GM21723 (cell line): ENCODE measurements around the gene ZNF33B.
A peak's percentile ranks its signal among the peaks of the same experiment; 100 is the strongest.
"Not testable (repeated sequence)": the region's sequence is repeated elsewhere in the genome, so short reads cannot be mapped to it uniquely, and the experiment has no call there.

ENCODE experiments used
- ATAC-seq: cut with Tn5 transposase; IDR thresholded peaks from one replicate; pipeline ENCODE4 v1.9.1; 2021; ENCODE audit warnings: mild to moderate bottlenecking, moderate library complexity; ENCODE audit not compliant: unreplicated experiment

ZNF33B gene

DNA sequence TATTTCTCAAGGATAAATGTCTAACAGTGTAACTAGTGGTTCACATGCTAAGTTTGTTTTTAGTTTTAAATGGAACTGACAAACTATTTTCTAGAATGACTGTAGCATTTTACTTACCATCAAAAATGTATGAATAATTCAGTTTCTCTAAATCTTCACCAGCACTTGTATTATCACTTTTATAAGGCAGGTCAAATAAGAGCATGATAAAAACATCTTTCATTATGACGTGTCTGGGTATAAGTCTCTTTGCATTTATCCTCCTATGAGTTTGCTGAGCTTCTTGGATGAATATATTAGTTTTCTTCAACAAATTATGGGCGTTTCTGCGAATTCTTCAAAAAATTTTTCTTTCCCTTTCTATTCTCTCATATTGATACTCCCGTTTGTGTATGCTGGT is 19.9 kb downstream of the ZNF33B start:
- ATAC-seq: no peak

DNA sequence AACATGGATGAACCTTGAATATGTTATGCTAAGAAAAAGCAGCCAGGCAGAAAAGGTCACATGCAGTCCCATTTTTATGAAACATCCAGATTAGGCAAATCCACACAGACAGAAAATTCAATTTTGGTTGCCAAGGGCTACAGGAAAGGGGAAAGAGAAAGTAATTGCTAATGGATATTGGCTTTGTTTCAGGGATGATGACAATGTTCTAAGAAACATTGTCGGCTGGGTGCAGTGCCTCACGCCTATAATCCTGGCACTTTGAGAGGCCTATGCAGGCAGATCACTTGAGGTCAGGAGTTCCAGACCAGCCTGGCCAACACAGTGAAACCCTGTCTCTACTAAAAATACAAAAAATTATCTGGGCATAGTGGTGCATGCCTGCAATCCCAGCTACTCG is 23.0 kb downstream of the ZNF33B start:
- no peak for ATAC-seq

- no peak for ATAC-seq
Observed at GRCh38 chr10:42609872-42610271, 28.5 kb downstream of the ZNF33B start.

GRCh38 chr10:42598249-42598873 is 40.0 kb downstream of the ZNF33B start:
- ATAC-seq: no peak

- ATAC-seq: no peak
Observed at GRCh38 chr10:42596196-42596595, 42.2 kb downstream of the ZNF33B start.

- ATAC-seq: no peak
Observed at GRCh38 chr10:42594246-42594650, 44.1 kb downstream of the ZNF33B start.

DNA sequence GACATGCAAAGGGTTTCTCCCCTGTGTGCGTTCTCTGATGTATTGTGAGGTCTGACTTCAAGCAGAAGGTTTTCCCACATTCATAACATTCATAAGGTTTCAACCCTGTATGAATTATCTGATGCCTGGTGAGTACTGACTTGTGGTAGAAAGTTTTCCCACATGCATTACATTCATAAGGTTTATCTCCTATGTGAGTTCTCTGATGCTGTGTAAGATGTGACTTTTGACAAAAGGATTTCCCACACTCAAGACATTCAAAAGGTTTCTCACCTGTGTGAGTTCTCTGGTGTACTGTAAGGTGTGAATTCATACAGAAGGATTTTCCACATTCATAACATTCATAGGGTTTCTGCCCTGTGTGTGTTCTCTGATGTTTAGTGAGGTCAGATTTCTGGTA is 45.1 kb downstream of the ZNF33B start:
- no peak for ATAC-seq

DNA sequence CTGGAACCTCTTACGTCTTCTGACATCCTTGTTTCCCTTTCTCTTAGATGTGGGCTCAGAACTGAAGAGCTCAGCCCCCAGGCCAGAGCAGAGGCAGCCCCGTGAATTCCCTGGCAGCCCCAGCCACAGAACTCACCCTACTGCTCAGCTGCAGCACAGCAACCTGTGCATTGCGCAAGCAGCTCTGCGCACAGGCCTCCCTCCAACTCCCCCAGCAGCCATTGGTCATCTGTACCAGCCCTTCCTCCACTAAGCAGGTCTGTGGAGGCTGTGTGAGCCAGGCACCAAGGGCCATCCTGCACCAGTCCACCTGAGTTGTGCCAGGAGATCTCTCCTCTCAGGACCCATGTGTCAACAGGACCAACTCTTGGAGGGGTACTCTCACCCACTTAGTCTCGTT is 54.5 kb downstream of the ZNF33B start:
- ATAC-seq: no peak

GRCh38 chr10:42578019-42578418 is 60.4 kb downstream of the ZNF33B start:
- ATAC-seq: no peak

DNA sequence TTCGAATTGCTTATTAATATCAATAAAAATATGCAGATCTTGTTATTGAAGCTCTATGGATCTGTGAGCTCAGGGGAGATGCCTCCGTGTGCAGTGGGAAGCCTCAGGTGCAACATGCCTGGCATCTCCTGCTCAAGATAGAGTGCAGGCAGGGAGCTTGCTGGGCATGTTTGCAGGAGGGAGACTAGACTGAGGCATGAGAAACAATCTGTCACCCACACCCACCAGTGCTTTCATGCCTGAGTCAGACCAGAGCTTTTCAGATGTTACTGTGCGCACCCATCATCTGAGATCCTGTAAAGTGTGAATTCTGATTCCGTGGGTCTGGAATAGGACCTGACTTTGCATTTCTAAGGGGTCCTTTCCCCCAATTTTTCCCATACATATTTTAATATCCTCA is 62.0 kb downstream of the ZNF33B start:
- no peak for ATAC-seq

GRCh38 chr10:42574336-42574735 is 64.0 kb downstream of the ZNF33B start:
- no peak for ATAC-seq

DNA sequence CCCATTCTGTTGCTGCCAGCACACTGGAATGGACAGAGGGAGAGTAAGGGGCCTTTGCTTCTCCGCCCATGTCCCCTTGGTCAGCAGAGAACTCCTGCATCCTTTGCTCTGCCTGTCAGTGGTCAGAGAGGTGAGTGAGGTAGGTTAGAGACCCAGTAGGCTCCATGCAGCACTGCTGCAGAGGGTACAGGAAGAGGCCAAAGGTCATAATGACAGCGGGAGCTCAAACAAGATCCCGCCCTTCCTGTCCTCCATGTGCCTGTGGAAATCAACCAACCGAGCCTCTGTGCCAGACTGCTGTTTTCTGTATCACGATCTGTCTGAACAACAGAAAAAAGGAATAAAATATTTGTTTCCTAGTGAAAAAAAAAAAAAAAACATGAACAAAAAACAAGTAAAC is 81.4 kb downstream of the ZNF33B start:
- no peak for ATAC-seq

DNA sequence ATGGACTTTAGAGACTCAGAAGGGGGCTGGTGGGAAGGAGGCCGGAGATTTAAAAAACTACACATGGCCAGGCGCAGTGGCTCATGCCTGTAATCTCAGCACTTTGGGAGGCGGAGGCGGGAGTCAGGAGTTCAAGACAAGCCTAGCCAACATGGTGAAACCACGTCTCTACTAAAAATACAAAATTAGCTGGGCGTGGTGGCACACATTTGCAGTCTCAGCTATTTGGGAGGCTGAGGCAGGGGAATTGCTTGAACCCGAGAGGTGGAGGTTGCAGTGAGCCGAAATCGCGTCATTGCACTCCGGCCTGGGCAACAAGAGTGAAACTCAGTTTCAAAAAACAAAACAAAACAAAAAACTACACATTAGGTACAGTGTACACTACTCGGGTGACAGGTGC is 84.8 kb downstream of the ZNF33B start:
- not testable (repeated sequence) for ATAC-seq

DNA sequence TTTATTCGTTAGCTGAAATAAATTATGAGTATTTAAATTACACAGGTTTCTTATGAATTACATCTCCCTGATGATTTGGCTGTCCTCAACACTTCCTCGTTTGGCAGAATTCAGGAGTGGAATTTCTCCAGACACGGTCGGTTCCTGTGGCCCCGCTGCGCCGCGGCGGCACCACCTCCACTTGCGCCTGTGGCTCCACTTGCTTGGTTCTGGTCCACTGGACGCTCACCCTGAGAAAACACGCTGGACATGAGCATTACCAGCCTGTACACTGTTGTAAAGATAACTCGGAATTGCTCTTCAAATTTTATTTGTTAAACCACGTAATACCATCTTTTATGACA is 85.3 kb downstream of the ZNF33B start:
- peak; percentile 37 for ATAC-seq

- peak; percentile 94 for ATAC-seq
Observed at GRCh38 chr10:42552188-42553063, 85.9 kb downstream of the ZNF33B start.

DNA sequence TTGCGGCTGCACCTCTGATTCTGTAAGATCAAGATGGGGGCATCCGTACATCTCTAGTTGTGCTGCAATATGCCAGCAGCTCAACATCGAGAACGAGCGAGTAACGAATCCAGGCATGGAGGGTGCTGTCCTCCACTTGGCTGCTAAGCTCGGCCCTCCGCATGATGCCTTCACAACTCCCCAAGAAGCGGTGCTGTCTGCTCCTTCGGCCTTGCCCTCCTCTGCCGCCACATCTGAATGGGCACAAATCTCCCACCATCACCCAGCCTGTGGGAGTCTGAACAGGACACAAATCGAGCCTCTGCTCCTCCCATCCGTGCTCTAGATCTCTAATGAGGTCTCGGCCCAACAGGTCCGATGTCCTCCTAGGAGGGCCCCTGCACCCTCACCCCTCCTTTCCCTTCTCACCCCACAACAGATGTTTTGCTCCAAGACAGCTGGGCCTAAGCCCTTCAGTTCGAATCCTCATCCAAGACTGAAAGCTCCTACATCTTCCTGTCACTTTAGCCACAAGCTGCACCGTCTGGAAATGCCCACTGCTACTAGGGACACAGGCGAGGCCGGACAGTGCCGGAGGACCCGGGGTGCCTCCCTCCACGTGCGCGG is 86.7 kb downstream of the ZNF33B start:
- ATAC-seq: no peak

DNA sequence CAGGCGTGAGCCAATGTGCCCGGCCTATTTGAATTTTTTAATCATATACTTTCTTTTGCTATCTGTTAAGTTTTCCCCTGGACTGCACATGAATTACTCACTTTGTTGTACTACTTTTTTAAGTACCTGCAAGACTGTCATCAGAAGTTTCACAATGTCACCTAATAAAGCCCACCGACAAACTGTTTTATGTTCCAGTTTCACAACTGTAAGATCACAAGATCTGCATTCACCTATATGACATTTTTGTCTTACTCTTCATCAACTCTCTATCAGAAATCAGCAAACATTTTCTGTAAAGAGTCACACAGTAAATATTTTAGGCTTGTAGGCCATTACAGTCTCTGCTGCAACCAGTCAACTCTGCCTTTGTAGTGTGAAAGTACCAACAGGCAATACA is 88.5 kb downstream of the ZNF33B start:
- ATAC-seq: no peak

- no peak for ATAC-seq
Observed at GRCh38 chr10:42548254-42548653, 90.1 kb downstream of the ZNF33B start.

GRCh38 chr10:42544945-42545344 is 93.4 kb downstream of the ZNF33B start:
- ATAC-seq: no peak

GRCh38 chr10:42543840-42544372 is 94.5 kb downstream of the ZNF33B start:
- ATAC-seq: no peak
